HEK293 (cell line): Measurements from ENCODE around the gene SPON1.

Experiments used
- TCF7L2 ChIP-seq: IDR thresholded peaks from 2 replicates; pipeline ENCODE4 v1.6.1; 2011; ENCODE audit warnings: low read depth, mild to moderate bottlenecking, inconsistent platforms, low read length, moderate library complexity, borderline replicate concordance
- YY1 ChIP-seq: fragments of 450-650 bp; formaldehyde crosslinking; IDR thresholded peaks from 2 replicates; pipeline ENCODE4 v1.5.1; 2018; ENCODE audit warnings: missing biosample characterization, missing genetic modification characterization
- ZBTB8A ChIP-seq: fragments of 450-650 bp; formaldehyde crosslinking; IDR thresholded peaks from 2 replicates; pipeline ENCODE4 v1.5.1; 2016; ENCODE audit warnings: missing biosample characterization, missing genetic modification characterization
- ZNF350 ChIP-seq: fragments of 450-650 bp; formaldehyde crosslinking; IDR thresholded peaks from 2 replicates; pipeline ENCODE4 v1.5.0; 2017; ENCODE audit warnings: missing biosample characterization, mild to moderate bottlenecking, missing genetic modification characterization
- ZNF529 ChIP-seq: fragments of 450-650 bp; formaldehyde crosslinking; IDR thresholded peaks from 2 replicates; pipeline ENCODE4 v1.5.1; 2017; ENCODE audit warnings: missing genetic modification characterization, missing biosample characterization; ENCODE audit not compliant: insufficient replicate concordance
- ZNF544 ChIP-seq: fragments of 450-650 bp; formaldehyde crosslinking; IDR thresholded peaks from 2 replicates; pipeline ENCODE4 v1.5.0; 2017; ENCODE audit warnings: missing biosample characterization, missing genetic modification characterization
- ZNF645 ChIP-seq: fragments of 450-650 bp; formaldehyde crosslinking; IDR thresholded peaks from 2 replicates; pipeline ENCODE4; 2016; ENCODE audit warnings: missing biosample characterization, missing genetic modification characterization
- ZNF654 ChIP-seq: fragments of 450-650 bp; formaldehyde crosslinking; IDR thresholded peaks from 2 replicates; pipeline ENCODE4 v1.5.1; 2016; ENCODE audit warnings: low read depth, missing biosample characterization, missing genetic modification characterization
- ZNF660 ChIP-seq: fragments of 450-650 bp; IDR thresholded peaks from 2 replicates; pipeline ENCODE4 v1.5.1; 2018; ENCODE audit warnings: missing biosample characterization, mild to moderate bottlenecking, missing genetic modification characterization
- ZSCAN16 ChIP-seq: fragments of 450-650 bp; formaldehyde crosslinking; IDR thresholded peaks from 2 replicates; pipeline ENCODE4 v1.5.1; 2016; ENCODE audit warnings: missing biosample characterization, missing genetic modification characterization
- ZXDB ChIP-seq: fragments of 450-650 bp; formaldehyde crosslinking; IDR thresholded peaks from 2 replicates; pipeline ENCODE4 v1.5.1; 2016; ENCODE audit warnings: missing biosample characterization, missing genetic modification characterization
- TF ChIP-seq, protein P1 (sequence below): fragments of 450-650 bp; formaldehyde crosslinking; IDR thresholded peaks from 2 replicates; pipeline ENCODE4 v1.5.1; 2016; ENCODE audit warnings: missing biosample characterization, missing genetic modification characterization
- TF ChIP-seq, protein P2 (sequence below): fragments of 450-650 bp; formaldehyde crosslinking; IDR thresholded peaks from 2 replicates; pipeline ENCODE4 v1.5.0; 2017; ENCODE audit warnings: missing biosample characterization, missing genetic modification characterization, borderline replicate concordance

DNA sequence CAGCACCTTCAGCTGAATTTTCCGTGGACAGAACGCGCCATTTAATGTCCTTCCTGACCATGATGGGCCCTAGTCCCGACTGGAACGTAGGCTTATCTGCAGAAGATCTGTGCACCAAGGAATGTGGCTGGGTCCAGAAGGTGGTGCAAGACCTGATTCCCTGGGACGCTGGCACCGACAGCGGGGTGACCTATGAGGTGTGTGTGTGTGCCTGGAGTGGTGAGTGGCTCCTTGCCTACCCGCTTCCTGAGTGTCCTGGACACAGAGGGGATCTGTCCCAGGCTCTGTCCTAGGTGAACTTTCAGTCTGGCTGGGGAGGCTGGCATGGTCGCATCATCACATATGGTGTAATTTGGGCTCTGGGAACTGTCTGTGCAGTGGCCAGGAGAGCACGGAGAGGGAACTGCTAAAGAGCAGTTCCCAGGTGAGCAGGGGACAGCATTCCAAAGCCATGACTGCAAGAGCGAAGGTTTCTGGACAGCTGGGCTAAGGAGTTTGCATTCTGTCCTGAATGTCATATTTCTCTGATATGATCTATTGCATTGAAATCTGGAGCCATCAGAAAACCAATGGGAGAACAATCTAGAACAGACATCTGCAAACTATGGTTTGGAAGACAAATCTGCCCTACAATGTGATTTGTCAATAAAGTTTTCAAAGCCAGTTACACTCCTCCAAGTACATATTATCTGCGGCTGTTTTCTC is 292.2 kb downstream of the SPON1 start:
- TF ChIP-seq ZBTB8A (tag by site-specific recombination) (no peak), ZNF544 (tag by site-specific recombination) (no peak), ZSCAN16 (tag by site-specific recombination) (no peak), ZNF654 (tag by site-specific recombination) (no peak), YY1 (no peak), ZNF350 (no peak), ZNF645 (tag by site-specific recombination) (no peak), TCF7L2 (no peak), ZNF529 (tag by site-specific recombination) (no peak), ZNF660 (tag by site-specific recombination) (no peak), ZXDB (tag by site-specific recombination) (no peak)
- TF ChIP-seq, protein P1, sequence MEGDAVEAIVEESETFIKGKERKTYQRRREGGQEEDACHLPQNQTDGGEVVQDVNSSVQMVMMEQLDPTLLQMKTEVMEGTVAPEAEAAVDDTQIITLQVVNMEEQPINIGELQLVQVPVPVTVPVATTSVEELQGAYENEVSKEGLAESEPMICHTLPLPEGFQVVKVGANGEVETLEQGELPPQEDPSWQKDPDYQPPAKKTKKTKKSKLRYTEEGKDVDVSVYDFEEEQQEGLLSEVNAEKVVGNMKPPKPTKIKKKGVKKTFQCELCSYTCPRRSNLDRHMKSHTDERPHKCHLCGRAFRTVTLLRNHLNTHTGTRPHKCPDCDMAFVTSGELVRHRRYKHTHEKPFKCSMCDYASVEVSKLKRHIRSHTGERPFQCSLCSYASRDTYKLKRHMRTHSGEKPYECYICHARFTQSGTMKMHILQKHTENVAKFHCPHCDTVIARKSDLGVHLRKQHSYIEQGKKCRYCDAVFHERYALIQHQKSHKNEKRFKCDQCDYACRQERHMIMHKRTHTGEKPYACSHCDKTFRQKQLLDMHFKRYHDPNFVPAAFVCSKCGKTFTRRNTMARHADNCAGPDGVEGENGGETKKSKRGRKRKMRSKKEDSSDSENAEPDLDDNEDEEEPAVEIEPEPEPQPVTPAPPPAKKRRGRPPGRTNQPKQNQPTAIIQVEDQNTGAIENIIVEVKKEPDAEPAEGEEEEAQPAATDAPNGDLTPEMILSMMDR (tag by site-specific recombination), result no peak
- TF ChIP-seq, protein P2, sequence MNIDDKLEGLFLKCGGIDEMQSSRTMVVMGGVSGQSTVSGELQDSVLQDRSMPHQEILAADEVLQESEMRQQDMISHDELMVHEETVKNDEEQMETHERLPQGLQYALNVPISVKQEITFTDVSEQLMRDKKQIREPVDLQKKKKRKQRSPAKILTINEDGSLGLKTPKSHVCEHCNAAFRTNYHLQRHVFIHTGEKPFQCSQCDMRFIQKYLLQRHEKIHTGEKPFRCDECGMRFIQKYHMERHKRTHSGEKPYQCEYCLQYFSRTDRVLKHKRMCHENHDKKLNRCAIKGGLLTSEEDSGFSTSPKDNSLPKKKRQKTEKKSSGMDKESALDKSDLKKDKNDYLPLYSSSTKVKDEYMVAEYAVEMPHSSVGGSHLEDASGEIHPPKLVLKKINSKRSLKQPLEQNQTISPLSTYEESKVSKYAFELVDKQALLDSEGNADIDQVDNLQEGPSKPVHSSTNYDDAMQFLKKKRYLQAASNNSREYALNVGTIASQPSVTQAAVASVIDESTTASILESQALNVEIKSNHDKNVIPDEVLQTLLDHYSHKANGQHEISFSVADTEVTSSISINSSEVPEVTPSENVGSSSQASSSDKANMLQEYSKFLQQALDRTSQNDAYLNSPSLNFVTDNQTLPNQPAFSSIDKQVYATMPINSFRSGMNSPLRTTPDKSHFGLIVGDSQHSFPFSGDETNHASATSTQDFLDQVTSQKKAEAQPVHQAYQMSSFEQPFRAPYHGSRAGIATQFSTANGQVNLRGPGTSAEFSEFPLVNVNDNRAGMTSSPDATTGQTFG, result no peak
